H1 (cell line): ENCODE results near the gene IQCK. TPM values are rescaled to one million over a fixed set of nuclear protein-coding genes. Genes with fewer than 3 reads are reported as not detected.

Source experiments
- CREB1 ChIP-seq: IDR thresholded peaks from 2 replicates; pipeline ENCODE4 v1.6.1; 2012; ENCODE audit warnings: inconsistent platforms
- EZH2 ChIP-seq: fragments of 200-600 bp; sonication (generic); IDR thresholded peaks from 2 replicates; pipeline ENCODE4 v1.7.1; 2012; ENCODE audit warnings: low read depth, mild to moderate bottlenecking, moderate library complexity, low read length, inconsistent platforms; ENCODE audit not compliant: severe bottlenecking
- HDAC6 ChIP-seq: IDR thresholded peaks from one replicate; pipeline ENCODE4 v1.7.1; 2012; ENCODE audit warnings: low read depth, mild to moderate bottlenecking, inconsistent platforms, low read length, moderate library complexity
- SAP30 ChIP-seq: fragments of 300-600 bp; sonication (generic); IDR thresholded peaks from 2 replicates; pipeline ENCODE4 v1.7.1; 2012; ENCODE audit warnings: low read length, moderate library complexity, mild to moderate bottlenecking, inconsistent platforms; ENCODE audit not compliant: insufficient read depth, insufficient replicate concordance
- SP2 ChIP-seq: IDR thresholded peaks from 2 replicates; pipeline ENCODE4 v1.6.1; 2012; ENCODE audit warnings: mild to moderate bottlenecking, low read length, inconsistent platforms
- polyA plus RNA-seq, 7 experiments: library from polyadenylated mRNA; depleted of rRNA in 3 of 7; stranded (reverse) in 5 of 7; unstranded in 2 of 7; fragments of >200 nt in 5 of 7; fragments of 200-250 nt in 2 of 7; gene quantifications; 1 replicate in 5 of 7; 2 replicates in 1 of 7; 4 replicates in 1 of 7; pipeline versions ENCODE4 v1.2.1 to v1.2.3, GENCODE V29; 2011 to 2013; ENCODE audit warnings: missing spikeins in 2 of 7, mixed read lengths in 2 of 7
- total RNA-seq: library from RNA; stranded (reverse); fragmentation: NEBNext Ultra II Directional; extraction: Animal tissue kit (Norgen Biotek cat#: 25700); gene quantifications from 2 replicates; pipeline ENCODE4 v1.2.1, GENCODE V29; 2021

Gene IQCK
- total and polyA plus RNA-seq, 2 of the 8 experiments (the other 6 are each of a cell fraction or from before 2014, with no cell fraction given) = 6.2 to 9.3 TPM

GRCh38 chr16:19837331-19837980 lies 119.4 kb downstream of the IQCK start (continued):
- TF ChIP-seq CREB1 = no peak
- TF ChIP-seq HDAC6 = no peak
- TF ChIP-seq SP2 = no peak
- no peak for TF ChIP-seq SAP30
- TF ChIP-seq EZH2 = no peak
